HepG2 (cell line): Measurements from ENCODE around the gene VWA3B. TPM values are rescaled to one million over a fixed set of nuclear protein-coding genes. Genes with fewer than 3 reads are reported as not detected.

Source experiments
- ATAC-seq: fragments of 200-7000 bp; cut with Tn5 transposase; 3 replicates; pipeline ENCODE4 v1.9.1; 2020; ENCODE audit warnings: mild to moderate bottlenecking, moderate library complexity
- BruUV-seq: library from RNA; stranded (reverse); fragments of 400-500 nt; replicated peaks from 2 replicates; lab custom pipeline; 2021; lab: Mats Ljungman, UMichigan
- CTCF ChIA-PET: fragments of 300-600 bp; formaldehyde crosslinking; extraction: SDS; loops from one replicate; lab custom pipeline; 2021; ENCODE audit warnings: low total read pairs, inconsistent platforms, low intra/inter-chr PET ratio; lab: Yijun Ruan, JAX
- POLR2A ChIA-PET: fragments of 350-600 bp; sonication (Branson Sonifier 250); formaldehyde crosslinking; loops from one replicate; lab custom pipeline; 2020; ENCODE audit warnings: antibody characterized with exemption, inconsistent platforms; lab: Yijun Ruan, JAX
- DNase-seq: peaks from one replicate; pipeline ENCODE4 v3.0.0-alpha.2; 2015; ENCODE audit warnings: low spot score
- FAIRE-seq: peaks from 3 replicates; lab custom pipeline; 2011; peaks lifted over from hg19 to GRCh38; lab: Jason Lieb, UNC
- H2AFZ ChIP-seq: one replicate; pipeline ENCODE4 v1.6.1; 2011; ENCODE audit warnings: low read length, inconsistent platforms
- H3K27ac ChIP-seq: fragments of 300-600 bp; 3 replicates; pipeline ENCODE4 v1.8.0; 2011; ENCODE audit warnings: mixed run types, mild to moderate bottlenecking, mixed read lengths, low read length, inconsistent platforms; ENCODE audit not compliant: insufficient read depth; ENCODE audit errors: extremely low read length
- H3K27me3 ChIP-seq, 2 experiments: fragments of 200-600 bp in 1 of 2; 2 replicates in 1 of 2; 3 replicates in 1 of 2; pipeline versions ENCODE4 v1.6.0 to v1.8.0; 2011; ENCODE audit warnings: low read length in 2 of 2, mild to moderate bottlenecking in 2 of 2, moderate library complexity in 2 of 2, inconsistent platforms in 1 of 2; ENCODE audit not compliant: insufficient read depth in 2 of 2, control insufficient read depth in 1 of 2
- H3K36me3 ChIP-seq, 2 experiments: fragments of 200-600 bp in 1 of 2; replicated peaks in 1 of 2; 2 replicates in 1 of 2; 3 replicates in 1 of 2; pipeline versions ENCODE4 v1.5.1 to v1.8.0; 2011; ENCODE audit warnings: low read length in 2 of 2, inconsistent platforms in 1 of 2; ENCODE audit not compliant: insufficient read depth in 2 of 2, control insufficient read depth in 1 of 2
- H3K4me1 ChIP-seq: 2 replicates; pipeline ENCODE4 v1.5.1; 2012; ENCODE audit warnings: low read length, inconsistent platforms; ENCODE audit not compliant: insufficient read depth
- H3K4me2 ChIP-seq: 2 replicates; pipeline ENCODE4 v1.6.0; 2011; ENCODE audit warnings: low read depth, low read length, inconsistent platforms
- H3K4me3 ChIP-seq, 3 experiments: fragments of 200-600 bp in 1 of 3; sonication (generic), shearing (Covaris generic) in 1 of 3; replicated peaks in 1 of 3; 2 replicates each; pipeline ENCODE4 v1.5.1; 2011 to 2016; ENCODE audit warnings: low read length in 3 of 3, inconsistent platforms in 2 of 3, low read depth in 2 of 3, mild to moderate bottlenecking in 2 of 3, control low read depth in 1 of 3, mixed read lengths in 1 of 3; ENCODE audit not compliant: insufficient read depth in 1 of 3
- H3K79me2 ChIP-seq: one replicate; pipeline ENCODE4 v1.6.1; 2011; ENCODE audit warnings: low read length, inconsistent platforms; ENCODE audit not compliant: insufficient read depth
- H3K9ac ChIP-seq: 2 replicates; pipeline ENCODE4 v1.6.0; 2011; ENCODE audit warnings: mild to moderate bottlenecking, low read depth, low read length, inconsistent platforms; ENCODE audit not compliant: insufficient read depth
- H3K9me3 ChIP-seq: 2 replicates; pipeline ENCODE4 v1.5.1; 2012; ENCODE audit warnings: mild to moderate bottlenecking, low read length
- H4K20me1 ChIP-seq: 2 replicates; pipeline ENCODE4 v1.6.0; 2011; ENCODE audit warnings: inconsistent platforms, mild to moderate bottlenecking, low read length, moderate library complexity; ENCODE audit not compliant: insufficient read depth
- ATM ChIP-seq: fragments of 450-650 bp; IDR thresholded peaks from 2 replicates; pipeline ENCODE4 v1.7.1; 2017; ENCODE audit warnings: mild to moderate bottlenecking, borderline replicate concordance
- CREM ChIP-seq, 2 experiments: sonication (generic) in 1 of 2; formaldehyde crosslinking in 1 of 2; IDR thresholded peaks; 2 replicates each; pipeline versions ENCODE4 v1.4.0 to v1.6.1; 2016 to 2020; ENCODE audit warnings: antibody characterized with exemption in 1 of 2, mild to moderate bottlenecking in 1 of 2, missing genetic modification reagents in 1 of 2
- SIN3B ChIP-seq: fragments of 150-350 bp; IDR thresholded peaks from 2 replicates; pipeline ENCODE4 v1.6.1; 2014; ENCODE audit warnings: low read length
- SNAPC4 ChIP-seq: sonication (generic); formaldehyde crosslinking; IDR thresholded peaks from 2 replicates; pipeline ENCODE4 v1.4.0; 2020; ENCODE audit warnings: mild to moderate bottlenecking, missing genetic modification reagents
- SOX13 ChIP-seq, 3 experiments: fragments of 450-650 bp in 1 of 3; sonication (generic) in 1 of 3; formaldehyde crosslinking in 1 of 3; IDR thresholded peaks in 2 of 3; conservative IDR thresholded peaks in 1 of 3; 2 replicates each; pipeline versions ENCODE4 v1.5.0 to v1.6.1; 2016 to 2020; ENCODE audit warnings: antibody characterized with exemption in 1 of 3, mild to moderate bottlenecking in 1 of 3, missing compliant biosample characterization in 1 of 3, missing genetic modification reagents in 1 of 3, moderate library complexity in 1 of 3
- ZBTB44 ChIP-seq: sonication (generic); formaldehyde crosslinking; IDR thresholded peaks from 2 replicates; pipeline ENCODE4 v1.4.0; 2020; ENCODE audit warnings: missing genetic modification reagents
- ZBTB7A ChIP-seq: sonication (generic); formaldehyde crosslinking; IDR thresholded peaks from 2 replicates; pipeline ENCODE4 v1.8.0; 2022; ENCODE audit warnings: mild to moderate bottlenecking, missing genetic modification reagents
- WGBS: methylation state at CpG from one replicate; pipeline ENCODE4 v1.1.6; 2017; ENCODE audit warnings: low lambda C conversion rate; 5-methylcytosine and 5-hydroxymethylcytosine counted together
- in situ Hi-C: cut with HindIII; loops from 2 replicates; pipeline ENCODE4 v1.10.0; 2017; ENCODE audit warnings: low pct_unique_long_range_greater_than_20kb; ENCODE audit not compliant: extremely low pct_ligation_motif_present
- intact Hi-C: fragments of 100-400 bp; cut with micrococcal nuclease; formaldehyde crosslinking; loops from one replicate; pipeline ENCODE4 v1.10.0; 2022; ENCODE audit not compliant: unreplicated experiment
- polyA plus RNA-seq, 8 experiments: library from polyadenylated mRNA; depleted of rRNA in 3 of 8; stranded (reverse) in 7 of 8; unstranded in 1 of 8; fragments of >200 nt; fragmentation: Illumina TruSeq in 4 of 8; extraction: Trizol in 4 of 8; gene quantifications; 2 replicates each; pipeline versions ENCODE4 v1.2.1 to v1.2.3, GENCODE V29; 2011 to 2016; ENCODE audit warnings: low read depth in 4 of 8, missing spikeins in 1 of 8, mixed read lengths in 1 of 8; ENCODE audit not compliant: insufficient read depth in 1 of 8
- total RNA-seq, 5 experiments: library from RNA; depleted of rRNA; stranded (reverse); fragments of >200 nt; fragmentation: Illumina TruSeq; extraction: Trizol; gene quantifications; 2 replicates each; pipeline ENCODE4 v1.2.3, GENCODE V29; 2016; ENCODE audit warnings: low read depth in 1 of 5

Gene VWA3B
- total and polyA plus RNA-seq, 2 of the 13 experiments (the other 11 are each of a cell fraction or from before 2014, with no cell fraction given) = not detected

GRCh38 chr2:98297817-98298682 is 211.1 kb downstream of the VWA3B start:
- Histone ChIP-seq H3K4me3 (no peak overlapping the region), H4K20me1 (no peaks in the 10 kb centered on the region), H3K36me3 (no peaks in the 10 kb centered on the region), H3K27me3 (peaks cover 10 to 36% of the 10 kb centered on the region in 2 experiments; a peak in 4 of 5 replicates), H3K9ac (no peak overlapping the region), H2AFZ (no peak overlapping the region), H3K4me2 (no peak overlapping the region), H3K4me1 (peaks cover 25% of the 10 kb centered on the region), H3K27ac (no peak overlapping the region), H3K9me3 (no peaks in the 10 kb centered on the region), H3K79me2 (no peaks in the 10 kb centered on the region)
- ChIA-PET POLR2A (no interaction called here), CTCF (no interaction called here)
- peak; percentile 18 for DNase-seq
- 37% methylated on average over 11 of the region's 12 CpGs for WGBS
- no TSS peak for BruUV-seq
- ATAC-seq = no peak
- intact Hi-C loops = no loop called here
- TF ChIP-seq ATM (no peak), SOX13 (IDR thresholded peaks at IDR 0.05) (no peak), SOX13 (CRISPR knock-in tag; conservative IDR thresholded peaks at IDR 0.05 in 1 of 2, IDR thresholded peaks at IDR 0.05 in 1 of 2) (peak in 1 of 2 experiments; percentile 68; a peak in 2 of 4 replicates)
- no peak for FAIRE-seq
- in situ Hi-C loops = no loop called here

GRCh38 chr2:98298683-98299164 is 211.8 kb downstream of the VWA3B start:
- Histone ChIP-seq H3K27ac (no peak overlapping the region), H3K4me2 (no peak overlapping the region), H3K79me2 (no peaks in the 10 kb centered on the region), H3K9me3 (no peaks in the 10 kb centered on the region), H3K9ac (no peak overlapping the region), H3K4me3 (no peak overlapping the region), H2AFZ (no peak overlapping the region), H3K27me3 (peaks cover 10 to 36% of the 10 kb centered on the region in 2 experiments; a peak in 4 of 5 replicates), H3K4me1 (peaks cover 25% of the 10 kb centered on the region), H3K36me3 (no peaks in the 10 kb centered on the region), H4K20me1 (no peaks in the 10 kb centered on the region)
- no peak for DNase-seq
- BruUV-seq = no TSS peak
- ChIA-PET CTCF (no interaction called here), POLR2A (no interaction called here)
- ATAC-seq = no peak
- in situ Hi-C loops = no loop called here
- intact Hi-C loops = no loop called here
- no peak for FAIRE-seq
- WGBS = 7% methylated on average over 6 of the region's 6 CpGs
- TF ChIP-seq SIN3B (no peak), ZBTB7A (CRISPR knock-in tag) (no peak), CREM (IDR thresholded peaks at IDR 0.05) (no peak), CREM (CRISPR knock-in tag; IDR thresholded peaks at IDR 0.05) (no peak), ZBTB44 (CRISPR knock-in tag) (no peak), SNAPC4 (no peak)
